SK-N-SH (cell line): Measurements from ENCODE around the gene KIF6. TPM values are rescaled to one million over a fixed set of nuclear protein-coding genes. Genes with fewer than 3 reads are reported as not detected.

ENCODE experiments used
- CTCF ChIA-PET: fragments of 300-600, 350-600 bp; formaldehyde crosslinking; extraction: SDS; loops from one replicate; lab custom pipeline; 2021; lab: Yijun Ruan, JAX
- POLR2A ChIA-PET: fragments of 350-600 bp; sonication (Branson Sonifier 250); formaldehyde crosslinking; extraction: SDS; loops from one replicate; lab custom pipeline; 2020; ENCODE audit warnings: antibody characterized with exemption, inconsistent platforms; lab: Yijun Ruan, JAX
- DNase-seq: peaks from one replicate; pipeline ENCODE4 v3.0.0; 2012
- H2AFZ ChIP-seq: fragments of 200-600 bp; sonication (generic); 2 replicates; pipeline ENCODE4 v1.8.1; 2016; ENCODE audit warnings: antibody characterized with exemption, mild to moderate bottlenecking, low read depth
- H3F3A ChIP-seq: fragments of 200-600 bp; sonication (generic); replicated peaks from 2 replicates; pipeline ENCODE3; 2016; ENCODE audit warnings: antibody characterized with exemption, mild to moderate bottlenecking; ENCODE audit not compliant: insufficient read depth
- H3K27ac ChIP-seq, 2 experiments: fragments of 200-500 bp in 1 of 2; fragments of 200-600 bp in 1 of 2; sonication (Bioruptor generic) in 1 of 2; sonication (generic), shearing (Covaris generic) in 1 of 2; 2 replicates each; pipeline versions ENCODE4 v1.5.1 to v1.6.1; 2014 to 2016; ENCODE audit warnings: low read depth in 2 of 2, inconsistent platforms in 1 of 2, low read length in 1 of 2, mild to moderate bottlenecking in 1 of 2, mixed read lengths in 1 of 2
- H3K27me3 ChIP-seq: fragments of 200-600 bp; sonication (generic), shearing (Covaris generic); 2 replicates; pipeline ENCODE4 v1.6.1; 2016; ENCODE audit warnings: mixed run types; ENCODE audit not compliant: insufficient read depth
- H3K36me3 ChIP-seq, 2 experiments: fragments of 200-500 bp in 1 of 2; fragments of 200-600 bp in 1 of 2; sonication (Bioruptor generic) in 1 of 2; sonication (generic) in 1 of 2; replicated peaks in 1 of 2; 2 replicates each; pipeline versions ENCODE3 to v1.5.1; 2014 to 2016; ENCODE audit warnings: low read length in 1 of 2, mild to moderate bottlenecking in 1 of 2; ENCODE audit not compliant: insufficient read depth in 2 of 2, control insufficient read depth in 1 of 2
- H3K4me1 ChIP-seq, 2 experiments: fragments of 200-500 bp in 1 of 2; fragments of 200-600 bp in 1 of 2; sonication (Bioruptor generic) in 1 of 2; sonication (generic), shearing (Covaris generic) in 1 of 2; 2 replicates each; pipeline versions ENCODE4 v1.5.1 to v1.6.1; 2014 to 2016; ENCODE audit warnings: low read depth in 1 of 2, low read length in 1 of 2, mixed run types in 1 of 2; ENCODE audit not compliant: insufficient read depth in 2 of 2, control insufficient read depth in 1 of 2
- H3K4me2 ChIP-seq: fragments of 200-600 bp; sonication (generic), shearing (Covaris generic); 2 replicates; pipeline ENCODE4 v1.6.1; 2017; ENCODE audit warnings: mixed run types
- H3K4me3 ChIP-seq, 2 experiments: fragments of 200-500 bp in 1 of 2; fragments of 200-600 bp in 1 of 2; sonication (Bioruptor generic) in 1 of 2; sonication (generic), shearing (Covaris generic) in 1 of 2; 2 replicates each; pipeline versions ENCODE4 v1.5.1 to v1.8.1; 2014 to 2016; ENCODE audit warnings: low read depth in 2 of 2, inconsistent platforms in 1 of 2, low read length in 1 of 2, mild to moderate bottlenecking in 1 of 2, mixed read lengths in 1 of 2, moderate library complexity in 1 of 2
- H3K79me2 ChIP-seq: fragments of 200-600 bp; sonication (generic); 2 replicates; pipeline ENCODE4 v1.8.1; 2017; ENCODE audit warnings: mild to moderate bottlenecking; ENCODE audit not compliant: insufficient read depth
- H3K9ac ChIP-seq: fragments of 200-600 bp; sonication (generic); 2 replicates; pipeline ENCODE4 v1.6.1; 2017; ENCODE audit warnings: mixed run types
- H3K9me2 ChIP-seq: fragments of 200-600 bp; sonication (generic); 2 replicates; pipeline ENCODE4 v1.6.1; 2017; ENCODE audit warnings: mixed run types
- H3K9me3 ChIP-seq: fragments of 200-600 bp; sonication (generic); 2 replicates; pipeline ENCODE4 v1.6.1; 2017; ENCODE audit warnings: mixed run types, mild to moderate bottlenecking, moderate library complexity
- H4K20me1 ChIP-seq: fragments of 200-600 bp; sonication (generic); 2 replicates; pipeline ENCODE4 v1.6.1; 2017; ENCODE audit warnings: mild to moderate bottlenecking, mixed run types; ENCODE audit not compliant: insufficient read depth
- FOSL2 ChIP-seq: IDR thresholded peaks from 2 replicates; pipeline ENCODE4 v1.4.0; 2012; ENCODE audit warnings: low read depth, mild to moderate bottlenecking, moderate library complexity, borderline replicate concordance
- FOXJ3 ChIP-seq: sonication (generic); formaldehyde crosslinking; IDR thresholded peaks from 2 replicates; pipeline ENCODE4 v1.5.1; 2020; ENCODE audit warnings: mild to moderate bottlenecking, missing genetic modification reagents
- FOXM1 ChIP-seq: IDR thresholded peaks from 2 replicates; pipeline ENCODE4 v1.4.0; 2012; ENCODE audit warnings: low read depth, mild to moderate bottlenecking
- JUND ChIP-seq: IDR thresholded peaks from 2 replicates; pipeline ENCODE4 v1.4.0; 2012
- MAX ChIP-seq: IDR thresholded peaks from 2 replicates; pipeline ENCODE4 v1.4.0; 2012; ENCODE audit warnings: low read depth
- RAD21 ChIP-seq: IDR thresholded peaks from 2 replicates; pipeline ENCODE4 v1.6.1; 2012; ENCODE audit warnings: mild to moderate bottlenecking, low read length
- REST ChIP-seq: IDR thresholded peaks from 2 replicates; pipeline ENCODE4 v1.6.1; 2012; ENCODE audit warnings: mild to moderate bottlenecking, low read depth, low read length, moderate library complexity
- RXRA ChIP-seq: IDR thresholded peaks from 2 replicates; pipeline ENCODE4 v1.4.0; 2012; ENCODE audit warnings: low read depth, mild to moderate bottlenecking, borderline replicate concordance
- SIN3A ChIP-seq: IDR thresholded peaks from 2 replicates; pipeline ENCODE4 v1.6.1; 2012; ENCODE audit warnings: low read depth, mild to moderate bottlenecking, low read length, moderate library complexity, borderline replicate concordance
- TCF12 ChIP-seq: IDR thresholded peaks from 2 replicates; pipeline ENCODE4 v1.4.0; 2012
- TEAD4 ChIP-seq: IDR thresholded peaks from 2 replicates; pipeline ENCODE4 v1.4.0; 2012; ENCODE audit warnings: mild to moderate bottlenecking, borderline replicate concordance; ENCODE audit not compliant: insufficient read depth
- USF2 ChIP-seq: fragments of 150-350 bp; IDR thresholded peaks from 2 replicates; pipeline ENCODE4 v1.6.1; 2017; ENCODE audit warnings: antibody characterized with exemption, low read length, low read depth, borderline replicate concordance
- YY1 ChIP-seq: IDR thresholded peaks from 2 replicates; pipeline ENCODE4 v1.4.0; 2012; ENCODE audit warnings: low read depth, mild to moderate bottlenecking
- WGBS: methylation state at CpG from one replicate; pipeline ENCODE4 v1.1.6; 2017; ENCODE audit warnings: low lambda C conversion rate; 5-methylcytosine and 5-hydroxymethylcytosine counted together
- polyA plus RNA-seq, 3 experiments: library from polyadenylated mRNA; depleted of rRNA; stranded (reverse); fragments of >200 nt; gene quantifications; 2 replicates each; pipeline ENCODE4 v1.2.3, GENCODE V29; 2012

KIF6 gene
- polyA plus RNA-seq, 1 of the 3 experiments (the other 2 are of a cell fraction) = 0.13 TPM

GRCh38 chr6:39516471-39516870 is 208.7 kb downstream of the KIF6 start:
- CTCF ChIA-PET = no interaction called here
- no peaks in the 10 kb centered on the region for H3K9me2 ChIP-seq
- TF ChIP-seq RXRA = no peak

GRCh38 chr6:39515471-39515870 is 209.7 kb downstream of the KIF6 start:
- no peak overlapping the region for H3K9ac ChIP-seq
- no peak for TF ChIP-seq FOSL2
- TF ChIP-seq FOXM1 = no peak
- TF ChIP-seq RAD21 = no peak
- TF ChIP-seq TEAD4 = no peak
- no peak for TF ChIP-seq YY1
- TF ChIP-seq MAX = no peak
- TF ChIP-seq SIN3A = no peak
- no peak for TF ChIP-seq REST
- TF ChIP-seq JUND = no peak
- TF ChIP-seq FOXJ3 (CRISPR knock-in tag) = no peak
- no peak for TF ChIP-seq RXRA
- no peak for TF ChIP-seq TCF12
- no peak for TF ChIP-seq USF2
- CTCF ChIA-PET = no interaction called here
- no peak overlapping the region for H3K4me3 ChIP-seq
- H3K4me1 ChIP-seq = no peaks in the 10 kb centered on the region; a peak in 1 of 4 replicates
- POLR2A ChIA-PET = no interaction called here
- no peaks in the 10 kb centered on the region for H3F3A ChIP-seq
- no peaks in the 10 kb centered on the region for H3K9me3 ChIP-seq
- no peaks in the 10 kb centered on the region for H3K79me2 ChIP-seq
- no peaks in the 10 kb centered on the region for H3K36me3 ChIP-seq
- no peaks in the 10 kb centered on the region for H4K20me1 ChIP-seq
- H3K4me2 ChIP-seq = no peak overlapping the region
- H3K27ac ChIP-seq = no peak overlapping the region
- H3K27me3 ChIP-seq = no peaks in the 10 kb centered on the region
- H3K9me2 ChIP-seq = no peaks in the 10 kb centered on the region
- 65% methylated on average over 4 of the region's 4 CpGs for WGBS
- DNase-seq = no peak
- H2AFZ ChIP-seq = no peak overlapping the region

More at GRCh38 chr6:39516471-39516870, 208.7 kb downstream of the KIF6 start:
- Histone ChIP-seq H4K20me1 (no peaks in the 10 kb centered on the region), H3F3A (no peaks in the 10 kb centered on the region), H2AFZ (no peak overlapping the region), H3K4me2 (no peak overlapping the region), H3K27ac (no peak overlapping the region), H3K79me2 (no peaks in the 10 kb centered on the region), H3K4me1 (no peaks in the 10 kb centered on the region; a peak in 1 of 4 replicates), H3K36me3 (no peaks in the 10 kb centered on the region), H3K9me3 (no peaks in the 10 kb centered on the region), H3K9ac (no peak overlapping the region), H3K4me3 (no peak overlapping the region), H3K27me3 (no peaks in the 10 kb centered on the region)
- no peak for DNase-seq
- POLR2A ChIA-PET = no interaction called here
